BE2C (cell line): ENCODE data around the gene FMNL2.
"Not testable (repeated sequence)": the region's sequence is repeated elsewhere in the genome, so short reads cannot be mapped to it uniquely, and the experiment has no call there.

Experiments
- DNase-seq: peaks from one replicate; pipeline ENCODE4 v3.0.0-alpha.2; 2020
- H3K27me3 ChIP-seq: fragments of 250-450 bp; sonication (Bioruptor Pico); 2 replicates; pipeline ENCODE4 v1.5.1; 2020; ENCODE audit warnings: mild to moderate bottlenecking
- H3K36me3 ChIP-seq: fragments of 250-450 bp; sonication (Bioruptor Pico); 2 replicates; pipeline ENCODE4 v1.5.1; 2020; ENCODE audit warnings: mild to moderate bottlenecking
- H3K4me1 ChIP-seq: fragments of 250-450 bp; sonication (Bioruptor Pico); 2 replicates; pipeline ENCODE4 v1.5.1; 2020
- H3K4me3 ChIP-seq: 2 replicates; pipeline ENCODE4 v1.5.1; 2011; ENCODE audit warnings: low read depth, low read length
- H3K9me3 ChIP-seq: fragments of 250-450 bp; sonication (Bioruptor Pico); 2 replicates; pipeline ENCODE4 v1.5.1; 2020
- CTCF ChIP-seq: IDR thresholded peaks from 2 replicates; pipeline ENCODE4 v1.5.1; 2012; ENCODE audit warnings: mild to moderate bottlenecking, low read depth, low read length

The FMNL2 gene

DNA sequence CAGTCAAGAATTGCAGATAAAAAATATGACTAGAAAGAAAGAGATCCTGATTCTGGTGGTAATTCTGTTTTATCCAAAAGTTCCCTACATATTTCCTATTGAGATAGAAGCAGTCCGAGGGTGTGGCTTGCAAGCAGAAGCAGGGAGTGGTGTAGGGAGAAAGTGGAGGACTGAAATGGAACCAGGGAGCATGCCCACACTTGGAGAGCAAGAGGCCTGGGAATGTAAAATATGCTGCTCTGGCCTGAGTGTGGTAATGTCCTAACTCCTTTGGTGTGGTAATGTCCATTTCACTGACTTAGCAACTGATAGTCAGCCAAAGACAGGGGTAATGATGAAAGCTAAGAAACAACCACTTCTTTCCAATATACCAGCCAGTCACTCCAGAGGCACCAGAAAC, 30.1 kb upstream of the FMNL2 start:
- H3K4me3 ChIP-seq, result no peak overlapping the region
- H3K36me3 ChIP-seq, result no peaks in the 10 kb centered on the region
- no peak for DNase-seq
- H3K9me3 ChIP-seq, result no peaks in the 10 kb centered on the region
- TF ChIP-seq CTCF, result no peak
- no peaks in the 10 kb centered on the region for H3K27me3 ChIP-seq
- no peaks in the 10 kb centered on the region for H3K4me1 ChIP-seq

GRCh38 chr2:152307863-152308262, 27.1 kb upstream of the FMNL2 start:
- no peak for TF ChIP-seq CTCF
- DNase-seq, result no peak

GRCh38 chr2:152309352-152310214, 25.4 kb upstream of the FMNL2 start:
- H3K36me3 ChIP-seq, result no peaks in the 10 kb centered on the region
- no peak for TF ChIP-seq CTCF
- no peaks in the 10 kb centered on the region for H3K4me1 ChIP-seq
- DNase-seq, result no peak
- H3K9me3 ChIP-seq, result no peaks in the 10 kb centered on the region
- no peak overlapping the region for H3K4me3 ChIP-seq
- H3K27me3 ChIP-seq, result no peaks in the 10 kb centered on the region

More at GRCh38 chr2:152307863-152308262, 27.1 kb upstream of the FMNL2 start:
- Histone ChIP-seq H3K4me3 (no peak overlapping the region), H3K9me3 (no peaks in the 10 kb centered on the region), H3K27me3 (no peaks in the 10 kb centered on the region), H3K36me3 (no peaks in the 10 kb centered on the region), H3K4me1 (no peaks in the 10 kb centered on the region)

DNA sequence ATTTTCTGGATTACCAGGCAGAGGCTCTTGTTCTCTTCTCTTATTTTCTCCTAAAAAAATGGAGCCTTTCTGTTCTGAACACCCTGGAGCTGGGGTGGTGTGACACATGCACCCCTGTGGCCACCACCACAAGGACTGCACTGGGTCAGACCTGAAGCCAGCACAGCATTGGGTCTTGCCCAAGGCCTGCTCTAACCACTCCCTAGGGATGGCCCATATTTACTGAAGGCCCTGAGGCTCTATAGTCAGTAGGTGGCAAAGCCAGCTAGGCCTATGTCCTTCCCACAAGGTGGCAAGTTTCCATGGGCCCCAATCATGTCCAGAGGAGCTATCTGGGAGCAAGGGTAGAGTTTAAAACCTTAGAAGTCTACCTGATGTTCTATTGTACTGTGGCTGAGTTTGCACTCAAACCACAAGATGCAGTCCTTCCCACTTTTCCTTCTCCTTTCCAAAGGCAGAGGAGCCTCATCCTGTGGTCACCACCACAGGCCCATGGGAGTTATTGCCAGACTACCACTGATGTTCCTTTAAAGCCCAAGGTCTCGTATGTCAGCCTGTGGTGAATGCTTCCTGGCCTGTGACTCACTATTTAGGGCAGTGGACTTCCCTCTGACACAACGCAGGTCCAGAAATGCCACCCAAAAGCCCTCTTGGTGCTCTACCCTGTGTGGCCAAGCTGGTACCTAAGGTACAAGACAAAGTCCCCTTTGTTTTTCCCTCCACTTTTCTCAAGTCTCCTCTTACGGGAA, 15.0 kb upstream of the FMNL2 start:
- no peaks in the 10 kb centered on the region for H3K9me3 ChIP-seq

DNA sequence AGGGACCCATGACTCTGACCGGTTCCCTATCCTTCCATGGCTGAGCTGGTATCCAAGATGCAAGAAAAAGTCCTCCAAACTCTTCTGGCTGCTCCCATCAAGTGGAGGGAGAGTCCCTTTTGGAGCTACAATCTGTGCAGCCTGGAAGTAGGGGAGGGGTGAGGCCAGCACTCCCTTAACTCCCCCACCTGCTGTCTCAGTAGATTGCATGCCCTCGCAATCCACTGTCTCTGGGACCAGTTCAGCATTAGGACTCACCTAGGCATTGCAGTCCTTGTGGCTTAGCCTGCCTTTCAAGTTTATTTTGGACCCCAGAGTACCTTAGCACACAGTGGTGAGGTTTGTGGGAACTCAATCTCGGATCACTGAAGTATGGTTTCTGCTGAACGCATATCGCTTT, 14.2 kb upstream of the FMNL2 start:
- no peak for DNase-seq
- H3K9me3 ChIP-seq, result no peaks in the 10 kb centered on the region
- no peaks in the 10 kb centered on the region for H3K27me3 ChIP-seq
- H3K4me1 ChIP-seq, result no peaks in the 10 kb centered on the region
- H3K36me3 ChIP-seq, result no peaks in the 10 kb centered on the region
- no peak for TF ChIP-seq CTCF
- H3K4me3 ChIP-seq, result no peak overlapping the region

More for the DNA sequence above, 15.0 kb upstream of the FMNL2 start:
- no peak for TF ChIP-seq CTCF
- Histone ChIP-seq H3K4me1 (no peaks in the 10 kb centered on the region), H3K36me3 (no peaks in the 10 kb centered on the region), H3K27me3 (no peaks in the 10 kb centered on the region), H3K4me3 (no peak overlapping the region)
- DNase-seq, result no peak

DNA sequence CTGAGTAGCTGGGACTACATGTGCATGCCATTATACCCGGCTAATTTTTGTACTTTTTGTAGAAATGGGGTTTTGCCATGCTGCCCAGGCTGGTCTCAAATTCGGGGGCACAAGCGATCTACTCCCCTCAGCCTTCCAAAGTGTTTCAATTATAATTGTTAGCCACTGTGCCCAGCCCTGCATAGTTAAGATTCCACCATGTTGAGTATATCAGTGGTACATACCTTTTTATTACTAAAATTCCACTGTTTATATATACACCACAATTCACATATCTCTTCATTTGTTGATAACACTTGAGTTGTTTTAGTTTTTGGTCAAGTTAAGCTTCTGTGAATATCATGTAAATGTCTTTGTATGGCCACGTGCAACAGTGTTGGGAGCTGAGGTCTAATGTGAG, 12.8 kb upstream of the FMNL2 start:
- Histone ChIP-seq H3K9me3 (no peaks in the 10 kb centered on the region), H3K27me3 (no peaks in the 10 kb centered on the region), H3K36me3 (no peaks in the 10 kb centered on the region), H3K4me3 (no peak overlapping the region), H3K4me1 (no peaks in the 10 kb centered on the region)
- TF ChIP-seq CTCF, result no peak
- DNase-seq, result no peak

- not testable (repeated sequence) for H3K9me3 ChIP-seq, DNase-seq, H3K4me1 ChIP-seq, H3K4me3 ChIP-seq, H3K36me3 ChIP-seq, H3K27me3 ChIP-seq
Observed at GRCh38 chr2:152325126-152325525, 9.8 kb upstream of the FMNL2 start.
